Measurements from ENCODE around the gene ZNF575.

ZNF575 gene

GRCh38 chr19:43540381-43540780, 7.4 kb downstream of the ZNF575 start:
- Histone ChIP-seq H3K36me3 (ENCODE audit: control insufficient read depth in 2 of 2, insufficient read depth in 1 of 2, low read length in 2 of 2) (peaks cover 93 to 94% of the 10 kb centered on the region in 2 experiments), H3K27ac (ENCODE audit: extremely low read depth, low read depth, low read length) (no peak overlapping the region), H3K9me3 (ENCODE audit: control insufficient read depth, insufficient read depth, low read depth, low read length) (no peaks in the 10 kb centered on the region), H3K4me3 (ENCODE audit: low read depth, low read length) (no peak overlapping the region), H3K4me1 (ENCODE audit: control insufficient read depth, insufficient read depth, low read length) (peaks cover 3% of the 10 kb centered on the region; the same call in 1 of the 2 replicates)
- ChIA-PET POLR2A (interaction anchor here (0.6 kb wide), 1 partner anchor 9 kb away, joined by 4 read pairs; no protein-coding TSS in a partner anchor), CTCF (interaction anchor here (0.6 to 13.6 kb wide), 2 partner anchors 15 to 122 kb away, joined by 3 to 138 read pairs; no protein-coding TSS in a partner anchor)
- no peak for TF ChIP-seq ZNF645 (tag by site-specific recombination; IDR thresholded peaks at IDR 0.05)
- no peak for TF ChIP-seq ZBTB44 (tag by site-specific recombination; IDR thresholded peaks at IDR 0.05)
- TF ChIP-seq ZNF76 (tag by site-specific recombination; IDR thresholded peaks at IDR 0.05; ENCODE audit: borderline replicate concordance, low read depth) = no peak
- peak; percentile 97 for TF ChIP-seq ZNF623 (tag by site-specific recombination; IDR thresholded peaks at IDR 0.05)

- Histone ChIP-seq H3K9me3 (ENCODE audit: control insufficient read depth, insufficient read depth, low read depth, low read length) (no peaks in the 10 kb centered on the region), H3K27ac (ENCODE audit: extremely low read depth, low read depth, low read length) (no peak overlapping the region), H3K4me1 (ENCODE audit: control insufficient read depth, insufficient read depth, low read length) (no peaks in the 10 kb centered on the region), H3K4me3 (ENCODE audit: low read depth, low read length) (no peak overlapping the region), H3K36me3 (ENCODE audit: control insufficient read depth in 2 of 2, insufficient read depth in 1 of 2, low read length in 2 of 2) (peaks cover 92 to 93% of the 10 kb centered on the region in 2 experiments)
- ChIA-PET POLR2A (no interaction called here), CTCF (interaction anchor here (0.6 to 13.6 kb wide), 5 partner anchors 13 to 209 kb away, joined by 3 to 138 read pairs (median 3); no protein-coding TSS in a partner anchor)
- TF ChIP-seq ZNF121 (tag by site-specific recombination; IDR thresholded peaks at IDR 0.05) (peak; percentile 70), TSHZ1 (tag by site-specific recombination; IDR thresholded peaks at IDR 0.05; ENCODE audit: borderline replicate concordance) (no peak), ZNF585B (tag by site-specific recombination; IDR thresholded peaks at IDR 0.05) (no peak), GFI1B (tag by site-specific recombination; IDR thresholded peaks at IDR 0.05) (no peak), ZNF266 (tag by site-specific recombination; IDR thresholded peaks at IDR 0.05; ENCODE audit: low read depth) (no peak), ZNF549 (tag by site-specific recombination; IDR thresholded peaks at IDR 0.05) (no peak)
Observed at GRCh38 chr19:43541920-43542650, 9.1 kb downstream of the ZNF575 start.

- ChIA-PET POLR2A (no interaction called here), CTCF (interaction anchor here (13.6 kb wide), 1 partner anchor 11 kb away, joined by 138 read pairs; no protein-coding TSS in a partner anchor)
- TF ChIP-seq HOXD13 (CRISPR knock-in tag; IDR thresholded peaks at IDR 0.05; ENCODE audit: borderline replicate concordance) (no peak), ZNF561 (tag by site-specific recombination; IDR thresholded peaks at IDR 0.05; ENCODE audit: borderline replicate concordance) (no peak)
Observed at GRCh38 chr19:43544077-43544476, 11.1 kb downstream of the ZNF575 start.

More at GRCh38 chr19:43544077-43544476, 11.1 kb downstream of the ZNF575 start:
- Histone ChIP-seq H3K36me3 (ENCODE audit: control insufficient read depth in 2 of 2, insufficient read depth in 1 of 2, low read length in 2 of 2) (peaks cover 82 to 85% of the 10 kb centered on the region in 2 experiments), H3K4me3 (ENCODE audit: low read depth, low read length) (no peak overlapping the region), H3K4me1 (ENCODE audit: control insufficient read depth, insufficient read depth, low read length) (no peaks in the 10 kb centered on the region), H3K9me3 (ENCODE audit: control insufficient read depth, insufficient read depth, low read depth, low read length) (no peaks in the 10 kb centered on the region), H3K27ac (ENCODE audit: extremely low read depth, low read depth, low read length) (no peak overlapping the region)

Data from HEK293 (cell line).